Cardiac muscle cell (in vitro differentiated cells and primary cell): ENCODE data around the gene LGALS4. TPM values are rescaled to one million over a fixed set of nuclear protein-coding genes. Genes with fewer than 3 reads are reported as not detected.
"Not testable (repeated sequence)": the region's sequence is repeated elsewhere in the genome, so short reads cannot be mapped to it uniquely, and the experiment has no call there.

Source experiments
- DNase-seq, 2 donors: peaks; one replicate each; pipeline versions ENCODE4 v3.0.0 to v3.0.0-alpha.2; 2010 to 2017; ENCODE audit warnings: low read depth in 1 of 2, low spot score in 1 of 2
- H3K27ac ChIP-seq: fragments of 200-600 bp; sonication (generic); 2 replicates; pipeline ENCODE4 v1.5.1; 2016
- H3K27me3 ChIP-seq: fragments of 200-600 bp; sonication (generic); 2 replicates; pipeline ENCODE4 v1.6.0; 2016; ENCODE audit warnings: control low read depth
- H3K36me3 ChIP-seq: fragments of 200-600 bp; sonication (generic); 2 replicates; pipeline ENCODE4 v1.5.1; 2016; ENCODE audit warnings: control low read depth
- H3K4me1 ChIP-seq: fragments of 200-600 bp; sonication (generic); 2 replicates; pipeline ENCODE4 v1.8.1; 2017; ENCODE audit warnings: low read depth, mild to moderate bottlenecking, mixed run types
- H3K4me3 ChIP-seq: fragments of 200-600 bp; sonication (generic); 2 replicates; pipeline ENCODE4 v1.5.1; 2016; ENCODE audit warnings: mild to moderate bottlenecking
- H3K9me3 ChIP-seq: fragments of 200-600 bp; sonication (generic); 2 replicates; pipeline ENCODE4 v1.5.1; 2017; ENCODE audit warnings: low read depth, mild to moderate bottlenecking, control low read depth
- polyA plus RNA-seq: library from polyadenylated mRNA; unstranded; fragments of >200 nt; fragmentation: Nextera tagmentation; extraction: Ambion mirVana; gene quantifications from 2 replicates; pipeline ENCODE4 v1.2.1, GENCODE V29; 2016
- total RNA-seq: library from RNA; depleted of rRNA; stranded (reverse); fragments of >200 nt; gene quantifications from 2 replicates; pipeline ENCODE4 v1.2.3, GENCODE V29; 2016
- TF ChIP-seq, protein P1 (sequence below): IDR thresholded peaks from 2 replicates; pipeline ENCODE4 v1.5.1; 2012; ENCODE audit warnings: low read depth, mild to moderate bottlenecking, low read length

Gene LGALS4
- total and polyA plus RNA-seq, 2 experiments from 2014 or later = 0.50 to 1.0 TPM

DNA sequence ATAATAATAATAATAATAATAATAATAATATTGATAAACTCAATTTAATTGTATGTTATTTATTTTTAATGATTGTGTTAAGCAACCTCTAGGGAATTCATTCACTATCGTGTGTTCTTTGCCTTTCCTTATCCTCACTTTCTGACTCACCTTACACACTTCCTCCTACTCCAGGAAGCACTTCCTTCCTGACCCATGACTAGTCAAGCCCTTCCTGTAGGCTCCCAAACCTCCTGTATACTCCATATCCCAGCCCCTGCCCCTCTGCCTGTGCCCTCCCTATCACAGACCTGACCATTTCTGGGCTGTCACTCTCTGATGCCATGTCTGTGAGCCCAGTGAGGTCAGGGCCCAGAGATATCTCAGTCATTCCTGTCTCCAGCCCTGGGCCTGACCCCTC is 7.6 kb downstream of the LGALS4 start:
- H3K4me3 ChIP-seq = no peak overlapping the region
- no peaks in the 10 kb centered on the region for H3K36me3 ChIP-seq
- H3K9me3 ChIP-seq = no peaks in the 10 kb centered on the region
- TF ChIP-seq, protein P1, sequence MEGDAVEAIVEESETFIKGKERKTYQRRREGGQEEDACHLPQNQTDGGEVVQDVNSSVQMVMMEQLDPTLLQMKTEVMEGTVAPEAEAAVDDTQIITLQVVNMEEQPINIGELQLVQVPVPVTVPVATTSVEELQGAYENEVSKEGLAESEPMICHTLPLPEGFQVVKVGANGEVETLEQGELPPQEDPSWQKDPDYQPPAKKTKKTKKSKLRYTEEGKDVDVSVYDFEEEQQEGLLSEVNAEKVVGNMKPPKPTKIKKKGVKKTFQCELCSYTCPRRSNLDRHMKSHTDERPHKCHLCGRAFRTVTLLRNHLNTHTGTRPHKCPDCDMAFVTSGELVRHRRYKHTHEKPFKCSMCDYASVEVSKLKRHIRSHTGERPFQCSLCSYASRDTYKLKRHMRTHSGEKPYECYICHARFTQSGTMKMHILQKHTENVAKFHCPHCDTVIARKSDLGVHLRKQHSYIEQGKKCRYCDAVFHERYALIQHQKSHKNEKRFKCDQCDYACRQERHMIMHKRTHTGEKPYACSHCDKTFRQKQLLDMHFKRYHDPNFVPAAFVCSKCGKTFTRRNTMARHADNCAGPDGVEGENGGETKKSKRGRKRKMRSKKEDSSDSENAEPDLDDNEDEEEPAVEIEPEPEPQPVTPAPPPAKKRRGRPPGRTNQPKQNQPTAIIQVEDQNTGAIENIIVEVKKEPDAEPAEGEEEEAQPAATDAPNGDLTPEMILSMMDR = no peak
- H3K27me3 ChIP-seq = no peaks in the 10 kb centered on the region
- no peak for DNase-seq
- no peak overlapping the region for H3K27ac ChIP-seq
- H3K4me1 ChIP-seq = peaks cover 4% of the 10 kb centered on the region

DNA sequence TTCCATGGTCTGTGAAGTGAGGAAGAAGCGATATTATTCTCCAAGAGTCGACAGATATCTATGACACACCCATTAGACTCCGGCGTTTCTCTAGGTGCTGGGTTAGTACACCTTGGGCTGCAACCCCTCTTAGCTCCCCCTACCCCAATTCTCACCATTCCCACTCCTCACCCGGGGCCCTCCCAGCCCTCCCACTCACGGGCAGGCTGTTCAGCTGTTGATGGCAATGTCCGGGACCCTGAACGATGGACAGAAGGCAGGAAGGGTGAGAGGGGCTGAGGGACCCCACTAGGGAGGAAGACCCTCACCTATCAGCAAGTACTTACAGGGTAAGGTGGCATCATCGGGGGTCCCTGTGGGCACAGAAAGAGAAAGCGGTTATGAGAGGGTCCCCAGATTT is 9.2 kb downstream of the LGALS4 start:
- peaks cover 4% of the 10 kb centered on the region for H3K4me1 ChIP-seq
- no peaks in the 10 kb centered on the region for H3K36me3 ChIP-seq
- H3K27me3 ChIP-seq = no peaks in the 10 kb centered on the region
- H3K4me3 ChIP-seq = no peak overlapping the region
- TF ChIP-seq, protein P1 = no peak
- H3K9me3 ChIP-seq = no peaks in the 10 kb centered on the region
- DNase-seq = no peak
- H3K27ac ChIP-seq = no peak overlapping the region

DNA sequence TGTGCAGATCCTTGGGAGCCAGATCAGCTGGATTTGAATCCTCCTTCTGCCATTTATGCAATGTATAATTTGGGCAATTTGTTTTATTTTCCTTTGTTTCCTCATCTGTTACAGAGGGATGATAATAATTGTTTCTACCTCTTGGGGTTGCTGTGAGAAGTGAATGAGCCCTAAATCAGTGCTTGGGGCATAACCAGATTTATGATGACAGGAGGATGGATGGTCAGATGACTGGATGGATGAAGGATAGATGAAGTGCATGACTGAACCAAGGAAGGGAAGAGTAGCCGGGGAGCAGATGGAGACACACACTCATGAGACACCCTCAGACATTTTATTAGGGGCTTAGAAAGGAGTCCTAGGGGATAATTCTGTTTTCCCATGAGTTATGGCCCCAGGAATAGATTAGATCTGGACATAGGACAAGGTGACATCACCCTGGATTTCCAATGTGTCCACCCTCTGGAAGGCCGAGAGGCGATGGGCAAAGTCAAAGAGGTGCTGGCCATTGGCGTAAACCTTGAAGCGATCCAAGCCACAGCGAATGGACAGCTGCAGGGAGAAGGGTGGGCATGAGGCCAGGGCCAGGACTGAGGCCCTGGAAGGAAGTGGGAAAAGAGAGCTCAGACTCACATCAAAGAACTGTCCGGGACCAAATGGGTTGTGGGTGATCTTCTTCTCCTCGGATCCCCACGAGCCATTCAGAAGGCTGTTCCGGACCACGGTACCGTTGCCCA is 11.2 kb downstream of the LGALS4 start:
- no peak for DNase-seq
- no peaks in the 10 kb centered on the region for H3K36me3 ChIP-seq
- H3K4me1 ChIP-seq = no peaks in the 10 kb centered on the region
- no peak overlapping the region for H3K4me3 ChIP-seq
- H3K27ac ChIP-seq = no peak overlapping the region
- H3K9me3 ChIP-seq = no peaks in the 10 kb centered on the region
- TF ChIP-seq, protein P1 = no peak
- no peaks in the 10 kb centered on the region for H3K27me3 ChIP-seq

DNA sequence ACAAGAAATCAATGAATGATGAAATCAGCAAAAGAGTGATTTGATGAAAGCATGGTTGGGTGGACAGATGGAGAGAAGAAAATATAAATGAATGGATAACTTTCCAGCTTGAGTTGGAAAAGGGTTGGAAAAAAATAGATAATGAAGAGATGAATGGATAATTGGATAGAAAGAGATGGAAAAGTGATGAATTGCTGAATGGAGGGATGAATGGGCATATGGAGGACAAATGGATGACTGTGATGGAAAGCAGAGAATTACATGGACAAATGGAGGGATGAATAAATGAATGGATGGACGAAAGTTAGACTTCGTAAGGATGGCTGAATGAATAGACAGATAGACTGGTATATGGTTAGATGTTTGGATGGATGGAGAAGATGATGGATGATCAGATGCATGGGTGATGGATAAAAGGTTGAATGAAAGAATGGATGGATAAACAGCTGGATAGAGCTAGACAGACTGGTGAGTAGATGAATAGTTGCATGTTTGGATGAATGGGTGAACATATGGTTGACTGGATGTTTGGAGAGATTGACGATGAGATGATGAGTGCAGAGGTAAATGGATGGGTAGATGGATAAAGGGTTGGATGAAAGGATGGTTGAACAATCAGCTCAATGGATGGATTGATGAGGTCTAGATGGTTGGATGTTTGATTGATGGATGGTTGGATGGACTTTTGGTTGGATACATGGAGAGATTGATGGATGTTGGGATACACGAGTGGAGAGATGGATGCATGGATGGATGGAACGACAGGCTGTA is 12.0 kb downstream of the LGALS4 start:
- no peak for DNase-seq
- Histone ChIP-seq H3K4me3 (no peak overlapping the region), H3K36me3 (no peaks in the 10 kb centered on the region), H3K4me1 (no peaks in the 10 kb centered on the region), H3K27me3 (no peaks in the 10 kb centered on the region), H3K9me3 (no peaks in the 10 kb centered on the region), H3K27ac (no peak overlapping the region)
- TF ChIP-seq, protein P1 = no peak

DNA sequence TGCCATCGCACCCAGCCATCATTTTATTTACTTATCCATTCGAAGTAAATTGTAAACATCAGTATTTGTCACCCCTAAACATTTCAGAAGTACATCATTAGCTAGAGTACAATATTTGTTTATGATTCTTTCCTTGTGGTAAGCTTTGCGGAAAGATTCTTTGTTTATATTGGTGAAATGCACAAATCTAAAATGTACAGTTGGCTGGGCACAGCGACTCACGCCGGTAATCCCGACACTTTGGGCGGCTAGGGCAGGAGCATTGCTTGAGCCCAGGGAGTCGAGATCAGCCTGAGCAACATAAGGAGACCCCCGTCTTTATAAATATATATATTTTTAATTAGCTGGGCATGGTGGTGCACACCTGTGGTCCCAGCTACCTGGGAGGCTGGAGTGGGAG is 13.6 kb downstream of the LGALS4 start:
- DNase-seq = no peak
- Histone ChIP-seq H3K9me3 (no peaks in the 10 kb centered on the region), H3K4me1 (no peaks in the 10 kb centered on the region), H3K4me3 (no peak overlapping the region), H3K36me3 (no peaks in the 10 kb centered on the region), H3K27ac (no peak overlapping the region), H3K27me3 (no peaks in the 10 kb centered on the region)
- TF ChIP-seq, protein P1 = no peak

DNA sequence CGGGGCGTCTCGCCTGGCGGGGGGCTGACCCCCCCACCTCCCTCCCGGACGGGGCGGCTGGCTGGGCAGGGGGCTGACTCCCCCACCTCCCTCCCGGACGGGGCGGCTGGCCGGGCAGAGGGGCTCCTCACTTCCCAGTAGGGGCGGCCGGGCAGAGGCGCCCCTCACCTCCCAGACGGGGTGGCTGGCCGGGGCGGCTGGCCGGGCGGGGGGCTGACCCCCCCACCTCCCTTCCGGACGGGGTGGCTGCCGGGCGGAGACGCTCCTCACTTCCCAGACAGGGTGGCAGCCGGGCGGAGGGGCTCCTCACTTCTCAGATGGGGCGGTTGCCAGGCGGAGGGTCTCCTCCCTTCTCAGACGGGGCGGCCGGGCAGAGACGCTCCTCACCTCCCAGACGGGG is 15.0 kb downstream of the LGALS4 start:
- not testable (repeated sequence) for DNase-seq, H3K4me3 ChIP-seq, H3K27ac ChIP-seq, H3K27me3 ChIP-seq, H3K9me3 ChIP-seq, H3K36me3 ChIP-seq, H3K4me1 ChIP-seq
